Measurements from ENCODE around the gene NOL3.
A peak's percentile ranks its signal among the peaks of the same experiment; 100 is the strongest.
"Not testable (repeated sequence)": the region's sequence is repeated elsewhere in the genome, so short reads cannot be mapped to it uniquely, and the experiment has no call there.

Gene NOL3

DNA sequence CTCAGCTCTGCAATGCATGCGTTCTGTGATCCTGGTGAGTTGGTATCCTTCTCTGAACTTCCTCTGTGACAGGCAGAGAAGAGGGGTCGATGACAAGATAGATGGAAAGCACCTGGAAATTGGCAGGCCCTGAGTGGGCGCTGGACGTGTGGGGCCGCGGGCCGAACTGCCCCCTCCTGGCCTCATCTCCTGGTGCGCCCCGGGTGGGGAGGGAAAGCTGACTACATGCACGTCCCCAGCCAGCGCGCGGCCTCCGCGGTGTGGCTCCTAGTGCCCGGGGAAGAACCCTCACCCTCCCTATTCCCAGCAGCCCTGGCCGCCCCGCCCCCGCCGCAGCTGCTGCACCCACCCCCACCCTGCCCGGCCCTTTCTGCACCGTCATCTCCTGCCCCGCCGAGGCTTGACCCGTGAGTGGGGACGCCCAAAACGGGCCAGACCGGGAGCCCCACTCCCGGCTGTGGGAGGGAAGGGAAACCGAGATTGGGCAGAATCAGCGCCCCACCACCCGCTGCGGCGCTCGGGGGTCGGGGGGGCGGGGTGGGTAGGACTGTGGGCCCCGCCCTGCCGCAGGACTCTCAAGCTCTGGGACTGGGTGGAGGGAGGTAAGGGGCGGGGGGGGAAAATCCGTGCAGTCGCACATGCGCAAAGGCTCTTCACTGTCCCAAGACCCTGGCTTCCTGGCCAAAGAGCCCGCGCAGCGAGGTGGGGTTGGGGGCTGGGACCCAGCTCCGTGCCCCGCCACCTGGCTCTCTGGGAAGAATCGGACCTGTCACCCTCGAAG, at the start of gene NOL3:
NOL3 (plus strand) TSS at position 371 of the 781 bp plus-strand sequence.
- H3K27me3 ChIP-seq (ENCODE audit: control insufficient read depth in 1 of 2, insufficient read depth in 2 of 2, low read length in 2 of 2), result peaks cover under 1 to 8% of the 10 kb centered on the region in 2 donors
- H3K9ac ChIP-seq (ENCODE audit: low read length in 2 of 2), result peak within 1 kb of the TSS; percentile 74 to 87
- peaks cover 66% of the 10 kb centered on the region for H3K4me1 ChIP-seq (ENCODE audit: control insufficient read depth, insufficient read depth, low read length)
- peak within 1 kb of the TSS; percentile 55 to 78 for H3K4me3 ChIP-seq (ENCODE audit: low read length in 2 of 2)
- H3K9me3 ChIP-seq (ENCODE audit: control insufficient read depth in 2 of 2, low read length in 2 of 2), result no peaks in the 10 kb centered on the region
- peak within 1 kb of the TSS; percentile 97 for H3K27ac ChIP-seq (ENCODE audit: low read length)
- H3K36me3 ChIP-seq (ENCODE audit: control insufficient read depth in 2 of 2, insufficient read depth in 2 of 2, low read length in 2 of 2), result peaks cover 0 to 5% of the 10 kb centered on the region in 2 donors

DNA sequence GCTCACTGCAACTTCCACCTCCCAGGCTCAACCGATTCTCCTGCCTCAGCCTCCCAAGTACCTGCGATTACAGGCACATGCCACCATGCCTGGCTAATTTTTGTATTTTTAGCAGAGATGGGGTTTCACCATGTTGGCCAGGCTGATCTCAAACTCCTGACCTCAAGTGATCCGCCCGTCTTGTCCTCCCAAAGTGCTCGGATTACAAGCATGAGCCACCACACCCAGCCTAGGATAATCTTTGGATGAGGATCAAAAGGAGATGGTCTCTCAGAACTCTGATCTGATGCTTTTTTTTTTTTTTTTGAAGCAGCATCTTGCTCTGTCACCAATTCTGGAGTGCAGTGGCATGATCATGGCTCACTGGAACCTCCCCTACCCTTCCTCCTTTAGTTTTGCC, 47.5 kb upstream of the NOL3 start:
- not testable (repeated sequence) for H3K9me3 ChIP-seq (ENCODE audit: control insufficient read depth in 2 of 2, low read length in 2 of 2); H3K27ac ChIP-seq (ENCODE audit: low read length); H3K9ac ChIP-seq (ENCODE audit: low read length in 2 of 2); H3K4me1 ChIP-seq (ENCODE audit: control insufficient read depth, insufficient read depth, low read length); H3K27me3 ChIP-seq (ENCODE audit: control insufficient read depth in 1 of 2, insufficient read depth in 2 of 2, low read length in 2 of 2); H3K4me3 ChIP-seq (ENCODE audit: low read length in 2 of 2)
- H3K36me3 ChIP-seq (ENCODE audit: control insufficient read depth in 2 of 2, insufficient read depth in 2 of 2, low read length in 2 of 2), result peaks cover 23 to 30% of the 10 kb centered on the region in 2 donors

DNA sequence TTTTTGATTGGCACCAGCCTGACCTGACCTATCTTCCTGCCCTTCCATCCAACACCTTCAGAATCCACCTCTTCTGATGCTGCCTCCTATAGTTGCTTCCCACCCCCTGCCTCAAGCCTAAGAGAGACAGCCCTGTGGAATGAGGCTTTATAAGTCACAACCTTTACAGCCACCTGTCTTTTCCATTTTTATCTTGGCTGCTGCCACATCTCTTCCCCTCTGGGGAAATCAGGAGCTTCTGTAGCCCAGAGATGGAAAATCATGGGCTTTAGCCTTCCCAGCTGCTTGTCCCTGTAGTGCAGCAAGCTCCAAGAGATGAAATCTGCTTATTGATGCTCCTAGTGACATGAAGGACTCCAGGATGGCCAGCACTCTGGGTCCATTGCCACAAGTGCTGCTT, 41.9 kb upstream of the NOL3 start:
- H3K9ac ChIP-seq (ENCODE audit: low read length in 2 of 2), result no peak overlapping the region

DNA sequence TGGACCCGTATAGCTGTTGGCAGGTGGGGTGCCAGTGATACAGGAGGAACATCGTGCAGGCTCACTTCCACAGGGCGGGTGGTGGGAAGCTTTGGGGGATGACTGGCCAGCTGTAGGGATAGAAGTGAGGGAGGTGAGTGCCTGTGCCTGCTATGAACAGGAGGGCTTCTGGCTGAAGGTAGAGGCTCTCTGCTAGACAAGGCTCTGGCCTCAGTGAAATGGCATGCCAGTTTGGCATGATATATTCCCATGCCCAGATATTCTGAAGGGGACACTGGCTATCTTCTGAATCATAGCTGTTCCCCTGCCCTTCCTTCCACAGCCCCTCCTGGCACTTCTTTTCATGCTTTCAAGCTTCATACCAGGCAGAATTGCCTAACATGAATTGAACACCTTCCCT, 41.5 kb upstream of the NOL3 start:
- Histone ChIP-seq H3K27me3 (ENCODE audit: control insufficient read depth in 1 of 2, insufficient read depth in 2 of 2, low read length in 2 of 2) (no peaks in the 10 kb centered on the region), H3K9me3 (ENCODE audit: control insufficient read depth in 2 of 2, low read length in 2 of 2) (no peaks in the 10 kb centered on the region), H3K27ac (ENCODE audit: low read length) (no peak overlapping the region), H3K36me3 (ENCODE audit: control insufficient read depth in 2 of 2, insufficient read depth in 2 of 2, low read length in 2 of 2) (peaks cover 19 to 42% of the 10 kb centered on the region in 2 donors), H3K4me1 (ENCODE audit: control insufficient read depth, insufficient read depth, low read length) (no peaks in the 10 kb centered on the region), H3K4me3 (ENCODE audit: low read length in 2 of 2) (no peak overlapping the region), H3K9ac (ENCODE audit: low read length in 2 of 2) (no peak overlapping the region)

More for the DNA sequence above, 41.9 kb upstream of the NOL3 start:
- H3K27ac ChIP-seq (ENCODE audit: low read length), result no peak overlapping the region
- H3K4me1 ChIP-seq (ENCODE audit: control insufficient read depth, insufficient read depth, low read length), result no peaks in the 10 kb centered on the region
- peaks cover 18 to 44% of the 10 kb centered on the region in 2 donors for H3K36me3 ChIP-seq (ENCODE audit: control insufficient read depth in 2 of 2, insufficient read depth in 2 of 2, low read length in 2 of 2)
- no peaks in the 10 kb centered on the region for H3K9me3 ChIP-seq (ENCODE audit: control insufficient read depth in 2 of 2, low read length in 2 of 2)
- H3K27me3 ChIP-seq (ENCODE audit: control insufficient read depth in 1 of 2, insufficient read depth in 2 of 2, low read length in 2 of 2), result no peaks in the 10 kb centered on the region
- H3K4me3 ChIP-seq (ENCODE audit: low read length in 2 of 2), result no peak overlapping the region

DNA sequence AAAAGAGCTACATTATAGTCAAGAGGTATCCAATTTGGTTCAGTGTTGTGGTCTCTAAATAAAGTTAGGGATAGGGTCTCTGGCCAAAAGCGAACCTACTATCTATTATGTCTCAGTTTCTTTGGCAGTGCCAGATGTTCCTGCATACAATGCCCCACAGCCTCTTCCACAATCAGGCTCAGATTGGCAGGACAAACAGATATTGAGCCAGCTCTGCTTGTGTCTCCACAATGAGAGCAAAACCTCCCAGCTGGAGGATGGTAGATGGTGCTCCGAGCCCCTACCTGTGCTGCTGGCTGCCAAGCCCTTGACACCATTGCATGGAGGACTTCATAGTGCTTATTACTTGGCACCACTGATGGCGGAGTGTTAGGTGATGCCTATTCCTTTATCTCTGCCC, 40.9 kb upstream of the NOL3 start:
- Histone ChIP-seq H3K4me3 (ENCODE audit: low read length in 2 of 2) (no peak overlapping the region), H3K36me3 (ENCODE audit: control insufficient read depth in 2 of 2, insufficient read depth in 2 of 2, low read length in 2 of 2) (peaks cover 20 to 43% of the 10 kb centered on the region in 2 donors), H3K4me1 (ENCODE audit: control insufficient read depth, insufficient read depth, low read length) (no peaks in the 10 kb centered on the region), H3K9ac (ENCODE audit: low read length in 2 of 2) (no peak overlapping the region), H3K27me3 (ENCODE audit: control insufficient read depth in 1 of 2, insufficient read depth in 2 of 2, low read length in 2 of 2) (no peaks in the 10 kb centered on the region), H3K9me3 (ENCODE audit: control insufficient read depth in 2 of 2, low read length in 2 of 2) (no peaks in the 10 kb centered on the region), H3K27ac (ENCODE audit: low read length) (no peak overlapping the region)

DNA sequence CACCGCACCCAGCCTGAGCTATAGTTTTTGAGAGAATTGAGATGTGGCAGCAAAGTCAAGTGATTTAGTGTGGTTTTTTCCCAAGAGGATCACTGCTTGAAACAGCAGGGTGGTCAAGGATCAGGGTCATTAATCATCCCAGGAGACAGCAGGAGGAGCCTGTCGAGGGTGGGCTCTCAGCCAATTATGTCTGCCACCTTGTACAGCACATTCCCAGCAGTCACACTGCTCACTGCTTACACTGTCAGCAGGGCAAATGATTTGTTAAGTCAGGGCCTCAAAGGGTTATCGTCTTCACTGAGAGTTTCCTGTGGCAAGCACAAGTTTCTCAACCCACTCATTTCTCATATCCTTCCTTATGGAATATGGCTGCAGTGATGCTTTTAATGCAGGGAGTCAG, 32.7 kb upstream of the NOL3 start:
- peaks cover 58 to 71% of the 10 kb centered on the region in 2 donors for H3K36me3 ChIP-seq (ENCODE audit: control insufficient read depth in 2 of 2, insufficient read depth in 2 of 2, low read length in 2 of 2)
- no peak overlapping the region for H3K27ac ChIP-seq (ENCODE audit: low read length)
- H3K9ac ChIP-seq (ENCODE audit: low read length in 2 of 2), result no peak overlapping the region
- H3K4me3 ChIP-seq (ENCODE audit: low read length in 2 of 2), result no peak overlapping the region
- no peaks in the 10 kb centered on the region for H3K4me1 ChIP-seq (ENCODE audit: control insufficient read depth, insufficient read depth, low read length)
- no peaks in the 10 kb centered on the region for H3K9me3 ChIP-seq (ENCODE audit: control insufficient read depth in 2 of 2, low read length in 2 of 2)
- no peaks in the 10 kb centered on the region for H3K27me3 ChIP-seq (ENCODE audit: control insufficient read depth in 1 of 2, insufficient read depth in 2 of 2, low read length in 2 of 2)

DNA sequence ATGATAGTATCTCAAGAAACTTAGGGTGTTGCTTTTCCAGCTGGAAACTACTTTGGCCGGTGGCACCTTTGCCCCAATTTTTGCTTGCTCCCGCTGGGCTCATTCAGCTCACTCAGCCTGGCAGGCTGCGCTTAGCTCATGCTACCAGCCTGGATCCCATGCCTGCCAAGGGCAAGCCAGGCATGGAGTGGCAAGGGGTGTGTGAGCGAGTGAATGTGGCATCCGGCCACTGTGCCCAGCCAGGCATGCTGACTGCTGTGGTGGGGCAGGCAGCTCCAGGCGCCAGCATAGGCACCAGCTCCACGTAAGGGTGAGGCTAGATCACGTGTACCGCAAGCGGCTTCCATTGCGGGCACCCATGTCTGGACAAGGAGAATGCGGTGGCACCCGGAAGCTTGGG, 28.9 kb upstream of the NOL3 start:
- H3K4me3 ChIP-seq (ENCODE audit: low read length in 2 of 2), result no peak overlapping the region
- H3K4me1 ChIP-seq (ENCODE audit: control insufficient read depth, insufficient read depth, low read length), result no peaks in the 10 kb centered on the region
- H3K27me3 ChIP-seq (ENCODE audit: control insufficient read depth in 1 of 2, insufficient read depth in 2 of 2, low read length in 2 of 2), result no peaks in the 10 kb centered on the region
- peaks cover 56 to 77% of the 10 kb centered on the region in 2 donors for H3K36me3 ChIP-seq (ENCODE audit: control insufficient read depth in 2 of 2, insufficient read depth in 2 of 2, low read length in 2 of 2)
- no peak overlapping the region for H3K27ac ChIP-seq (ENCODE audit: low read length)
- H3K9me3 ChIP-seq (ENCODE audit: control insufficient read depth in 2 of 2, low read length in 2 of 2), result no peaks in the 10 kb centered on the region
- no peak overlapping the region for H3K9ac ChIP-seq (ENCODE audit: low read length in 2 of 2)

DNA sequence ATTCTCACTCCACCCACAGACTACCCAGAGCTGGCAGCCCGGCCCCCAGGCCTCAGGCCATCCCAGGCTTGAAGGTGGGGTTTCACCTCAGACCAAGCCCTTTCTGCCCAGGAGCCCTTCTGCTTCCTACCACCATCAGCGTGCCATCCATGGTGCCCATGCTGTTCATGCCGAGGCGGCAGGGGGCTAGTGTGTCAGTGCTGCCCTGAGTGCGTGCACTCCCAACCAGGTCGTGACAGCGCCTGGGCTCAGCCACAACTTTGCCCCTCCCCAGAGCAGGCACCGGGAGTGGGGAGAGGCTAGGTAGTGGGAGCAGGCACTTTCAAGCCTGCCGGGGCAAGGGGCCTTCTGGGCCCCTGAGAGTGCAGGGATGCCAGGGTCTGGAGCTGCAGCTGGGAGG, 28.0 kb upstream of the NOL3 start:
- no peak overlapping the region for H3K4me3 ChIP-seq (ENCODE audit: low read length in 2 of 2)
- no peak overlapping the region for H3K9ac ChIP-seq (ENCODE audit: low read length in 2 of 2)
- H3K36me3 ChIP-seq (ENCODE audit: control insufficient read depth in 2 of 2, insufficient read depth in 2 of 2, low read length in 2 of 2), result peaks cover 54 to 85% of the 10 kb centered on the region in 2 donors
- H3K9me3 ChIP-seq (ENCODE audit: control insufficient read depth in 2 of 2, low read length in 2 of 2), result no peaks in the 10 kb centered on the region
- no peaks in the 10 kb centered on the region for H3K27me3 ChIP-seq (ENCODE audit: control insufficient read depth in 1 of 2, insufficient read depth in 2 of 2, low read length in 2 of 2)
- H3K4me1 ChIP-seq (ENCODE audit: control insufficient read depth, insufficient read depth, low read length), result no peaks in the 10 kb centered on the region
- no peak overlapping the region for H3K27ac ChIP-seq (ENCODE audit: low read length)

DNA sequence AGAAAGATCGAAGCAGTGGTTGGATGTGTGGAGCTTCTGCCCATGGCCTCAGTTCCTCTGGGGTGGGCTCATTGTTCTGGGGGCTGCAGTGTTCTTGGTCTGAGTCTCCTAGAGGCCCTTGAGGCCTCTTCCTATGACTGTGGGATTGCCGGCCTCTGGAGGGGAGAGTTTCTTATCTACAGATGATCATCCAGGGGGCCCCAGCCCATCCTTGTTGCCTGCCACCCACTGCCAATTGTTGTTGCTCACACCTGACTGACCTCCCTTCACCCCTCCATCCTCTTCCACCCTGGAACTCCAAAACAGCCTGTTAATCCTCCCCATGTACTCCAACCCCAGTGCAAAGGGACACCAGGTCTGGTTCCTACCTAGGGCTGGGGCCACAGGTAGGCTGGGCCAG, 25.4 kb upstream of the NOL3 start:
- H3K27me3 ChIP-seq (ENCODE audit: control insufficient read depth in 1 of 2, insufficient read depth in 2 of 2, low read length in 2 of 2), result no peaks in the 10 kb centered on the region

DNA sequence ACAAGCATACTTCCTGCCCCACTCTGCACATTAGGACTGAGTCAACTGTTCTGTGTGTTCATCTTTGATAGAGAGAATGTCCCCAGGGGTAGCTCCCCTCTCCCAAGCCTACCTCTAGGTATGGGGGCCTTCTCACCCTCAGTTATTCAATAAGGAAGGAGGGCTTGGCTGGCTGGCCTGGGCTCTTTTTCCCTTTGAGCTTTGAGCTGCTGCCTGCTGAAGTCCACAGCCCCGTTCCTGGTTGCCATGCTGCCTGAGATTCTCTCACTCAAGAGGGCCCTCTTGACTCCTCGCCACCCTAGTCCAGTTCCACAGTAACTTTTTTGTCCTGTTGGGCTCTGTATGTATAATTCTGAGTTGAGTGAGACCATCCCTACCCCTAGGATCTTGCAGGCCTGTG, 24.6 kb upstream of the NOL3 start:
- Histone ChIP-seq H3K27me3 (ENCODE audit: control insufficient read depth in 1 of 2, insufficient read depth in 2 of 2, low read length in 2 of 2) (no peaks in the 10 kb centered on the region), H3K4me1 (ENCODE audit: control insufficient read depth, insufficient read depth, low read length) (peaks cover 1% of the 10 kb centered on the region), H3K27ac (ENCODE audit: low read length) (no peak overlapping the region), H3K4me3 (ENCODE audit: low read length in 2 of 2) (no peak overlapping the region), H3K9ac (ENCODE audit: low read length in 2 of 2) (no peak overlapping the region), H3K9me3 (ENCODE audit: control insufficient read depth in 2 of 2, low read length in 2 of 2) (no peaks in the 10 kb centered on the region), H3K36me3 (ENCODE audit: control insufficient read depth in 2 of 2, insufficient read depth in 2 of 2, low read length in 2 of 2) (peaks cover 40 to 69% of the 10 kb centered on the region in 2 donors)

More for the DNA sequence above, 25.4 kb upstream of the NOL3 start:
- no peak overlapping the region for H3K27ac ChIP-seq (ENCODE audit: low read length)
- H3K36me3 ChIP-seq (ENCODE audit: control insufficient read depth in 2 of 2, insufficient read depth in 2 of 2, low read length in 2 of 2), result peaks cover 47 to 77% of the 10 kb centered on the region in 2 donors
- no peak overlapping the region for H3K9ac ChIP-seq (ENCODE audit: low read length in 2 of 2)
- H3K4me3 ChIP-seq (ENCODE audit: low read length in 2 of 2), result no peak overlapping the region
- H3K4me1 ChIP-seq (ENCODE audit: control insufficient read depth, insufficient read depth, low read length), result no peaks in the 10 kb centered on the region
- no peaks in the 10 kb centered on the region for H3K9me3 ChIP-seq (ENCODE audit: control insufficient read depth in 2 of 2, low read length in 2 of 2)

Measured in stomach smooth muscle (tissue), 2 donors.